ENCODE measurements around the gene CELF4. TPM values are rescaled to one million over a fixed set of nuclear protein-coding genes. Genes with fewer than 3 reads are reported as not detected.

CELF4 gene
- total RNA-seq, 3 donors from 2014 or later: 1.0 TPM; not detected in 2

- intact Hi-C loops (cut with DNase I; ENCODE audit: low total_unique reads): no loop called here
- DNase-seq (ENCODE audit: low spot score in 2 of 2): no peak
- Histone ChIP-seq H3K4me3 (no peak overlapping the region), H3K36me3 (no peaks in the 10 kb centered on the region), H3K27me3 (peaks cover 0 to 8% of the 10 kb centered on the region in 2 donors), H3K27ac (no peak overlapping the region), H3K4me1 (no peaks in the 10 kb centered on the region), H3K9me3 (no peaks in the 10 kb centered on the region)
- no peak for TF ChIP-seq POLR2A (IDR thresholded peaks at IDR 0.05)
- no peak for TF ChIP-seq CTCF (IDR thresholded peaks at IDR 0.05)
- TF ChIP-seq POLR2AphosphoS5 (IDR thresholded peaks at IDR 0.05): no peak
Observed at GRCh38 chr18:37259711-37260110, 305.9 kb downstream of the CELF4 start.

GRCh38 chr18:37258819-37259218 lies 306.8 kb downstream of the CELF4 start:
- no peaks in the 10 kb centered on the region for H3K9me3 ChIP-seq
- no peak overlapping the region for H3K4me3 ChIP-seq
- intact Hi-C loops (cut with DNase I; ENCODE audit: low total_unique reads): no loop called here
- no peaks in the 10 kb centered on the region for H3K4me1 ChIP-seq
- DNase-seq (ENCODE audit: low spot score in 2 of 2): no peak
- no peak overlapping the region for H3K27ac ChIP-seq
- peaks cover 5 to 8% of the 10 kb centered on the region in 2 donors for H3K27me3 ChIP-seq
- H3K36me3 ChIP-seq: no peaks in the 10 kb centered on the region
- no peak for TF ChIP-seq POLR2AphosphoS5 (IDR thresholded peaks at IDR 0.05)
- no peak for TF ChIP-seq CTCF (IDR thresholded peaks at IDR 0.05)
- TF ChIP-seq POLR2A (IDR thresholded peaks at IDR 0.05): no peak

GRCh38 chr18:37258131-37258530 lies 307.5 kb downstream of the CELF4 start:
- H3K36me3 ChIP-seq: no peaks in the 10 kb centered on the region
- H3K27me3 ChIP-seq: peaks cover 5 to 13% of the 10 kb centered on the region in 2 donors
- no peak overlapping the region for H3K4me3 ChIP-seq
- no peak overlapping the region for H3K27ac ChIP-seq
- intact Hi-C loops (cut with DNase I; ENCODE audit: low total_unique reads): no loop called here
- TF ChIP-seq POLR2A (IDR thresholded peaks at IDR 0.05) (no peak), CTCF (IDR thresholded peaks at IDR 0.05) (no peak)
- H3K4me1 ChIP-seq: no peaks in the 10 kb centered on the region
- no peaks in the 10 kb centered on the region for H3K9me3 ChIP-seq
- no peak for DNase-seq (ENCODE audit: low spot score in 2 of 2)

GRCh38 chr18:37254973-37255372 lies 310.6 kb downstream of the CELF4 start:
- no peak for TF ChIP-seq POLR2A (IDR thresholded peaks at IDR 0.05)
- peaks cover 5 to 13% of the 10 kb centered on the region in 2 donors for H3K27me3 ChIP-seq
- H3K9me3 ChIP-seq: no peaks in the 10 kb centered on the region
- DNase-seq (ENCODE audit: low spot score in 2 of 2): no peak
- no peak overlapping the region for H3K4me3 ChIP-seq
- no peaks in the 10 kb centered on the region for H3K4me1 ChIP-seq
- intact Hi-C loops (cut with DNase I; ENCODE audit: low total_unique reads): no loop called here
- H3K27ac ChIP-seq: no peak overlapping the region
- H3K36me3 ChIP-seq: no peaks in the 10 kb centered on the region

- intact Hi-C loops (cut with DNase I; ENCODE audit: low total_unique reads): no loop called here
- H3K9me3 ChIP-seq: no peaks in the 10 kb centered on the region
- H3K27ac ChIP-seq: no peak overlapping the region
- H3K36me3 ChIP-seq: no peaks in the 10 kb centered on the region
- no peak for DNase-seq (ENCODE audit: low spot score in 2 of 2)
- H3K4me1 ChIP-seq: no peaks in the 10 kb centered on the region
- peaks cover 5 to 13% of the 10 kb centered on the region in 2 donors for H3K27me3 ChIP-seq
- H3K4me3 ChIP-seq: peak overlapping the region; percentile 5 to 69 (median 54)
- TF ChIP-seq POLR2AphosphoS5 (IDR thresholded peaks at IDR 0.05) (no peak), CTCF (IDR thresholded peaks at IDR 0.05) (no peak), POLR2A (IDR thresholded peaks at IDR 0.05) (no peak)
Observed at GRCh38 chr18:37254236-37254754, 311.3 kb downstream of the CELF4 start.

All from breast epithelium (tissue), 4 donors.